H1 (cell line): Measurements from ENCODE around the gene USP16. TPM values are rescaled to one million over a fixed set of nuclear protein-coding genes. Genes with fewer than 3 reads are reported as not detected.

Experiments
- BCL11A ChIP-seq, 2 experiments: IDR thresholded peaks; one replicate each; pipeline ENCODE4 v1.6.1; 2011; ENCODE audit warnings: low read depth in 2 of 2, low read length in 2 of 2, mild to moderate bottlenecking in 2 of 2
- E2F6 ChIP-seq: IDR thresholded peaks from 2 replicates; pipeline ENCODE4 v1.6.1; 2012; ENCODE audit warnings: inconsistent platforms
- HDAC2 ChIP-seq, 2 experiments: fragments of 300-600 bp in 1 of 2; sonication (generic) in 1 of 2; IDR thresholded peaks; 2 replicates each; pipeline ENCODE4 v1.6.1; 2011 to 2012; ENCODE audit warnings: low read depth in 2 of 2, low read length in 2 of 2, mild to moderate bottlenecking in 2 of 2, moderate library complexity in 2 of 2, borderline replicate concordance in 1 of 2, inconsistent platforms in 1 of 2
- KDM1A ChIP-seq: fragments of 200-600, 300-600 bp; sonication (generic); IDR thresholded peaks from 2 replicates; pipeline ENCODE4 v1.7.1; 2016; ENCODE audit warnings: mild to moderate bottlenecking, low read length, borderline replicate concordance
- polyA plus RNA-seq, 7 experiments: library from polyadenylated mRNA; depleted of rRNA in 3 of 7; stranded (reverse) in 5 of 7; unstranded in 2 of 7; fragments of >200 nt in 5 of 7; fragments of 200-250 nt in 2 of 7; gene quantifications; 1 replicate in 5 of 7; 2 replicates in 1 of 7; 4 replicates in 1 of 7; pipeline versions ENCODE4 v1.2.1 to v1.2.3, GENCODE V29; 2011 to 2013; ENCODE audit warnings: missing spikeins in 2 of 7, mixed read lengths in 2 of 7
- total RNA-seq: library from RNA; stranded (reverse); fragmentation: NEBNext Ultra II Directional; extraction: Animal tissue kit (Norgen Biotek cat#: 25700); gene quantifications from 2 replicates; pipeline ENCODE4 v1.2.1, GENCODE V29; 2021

The USP16 gene
- total and polyA plus RNA-seq, 2 of the 8 experiments (the other 6 are each of a cell fraction or from before 2014, with no cell fraction given) = 3.4 to 19.1 TPM

DNA sequence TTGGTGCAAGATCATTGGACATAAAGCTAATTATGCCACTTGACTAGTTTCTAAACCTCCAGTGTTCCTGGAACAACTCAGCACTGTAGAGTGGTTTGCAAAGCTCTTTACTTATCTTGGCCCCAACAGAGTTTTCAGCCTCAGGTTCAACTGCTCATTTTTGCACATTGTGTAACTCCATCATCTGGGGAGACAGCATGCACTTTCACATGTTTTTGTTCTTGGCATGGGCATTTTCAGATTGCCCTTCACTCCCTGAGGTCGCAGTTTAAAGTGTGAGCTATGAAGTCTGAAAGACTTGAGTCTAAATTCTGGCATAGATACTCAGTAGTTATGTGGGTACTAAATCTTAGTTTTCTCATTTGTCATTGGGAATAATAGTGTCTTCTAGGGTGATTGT, 5.1 kb downstream of the USP16 start (continued):
- TF ChIP-seq E2F6 (no peak), HDAC2 (IDR thresholded peaks at IDR 0.05; ENCODE audit: borderline replicate concordance in 1 of 2, low read depth in 2 of 2, low read length in 2 of 2) (no peak), BCL11A (IDR thresholded peaks at IDR 0.05; ENCODE audit: low read depth in 2 of 2, low read length in 2 of 2) (no peak), KDM1A (no peak)
